LNCaP clone FGC (cell line): ENCODE results near the gene LRRN2.

Source experiments
- DNase-seq: peaks from one replicate; pipeline ENCODE4 v3.0.0-alpha.2; 2011; ENCODE audit warnings: low read depth
- H3K4me3 ChIP-seq: 2 replicates; pipeline ENCODE4 v1.5.1; 2011; ENCODE audit warnings: mild to moderate bottlenecking, low read depth, low read length, control low read depth
- TF ChIP-seq, protein P1 (sequence below): IDR thresholded peaks from 2 replicates; pipeline ENCODE4 v1.5.1; 2012; ENCODE audit warnings: mild to moderate bottlenecking; ENCODE audit not compliant: control insufficient read depth, insufficient read depth; ENCODE audit errors: extremely low read depth

The LRRN2 gene

DNA sequence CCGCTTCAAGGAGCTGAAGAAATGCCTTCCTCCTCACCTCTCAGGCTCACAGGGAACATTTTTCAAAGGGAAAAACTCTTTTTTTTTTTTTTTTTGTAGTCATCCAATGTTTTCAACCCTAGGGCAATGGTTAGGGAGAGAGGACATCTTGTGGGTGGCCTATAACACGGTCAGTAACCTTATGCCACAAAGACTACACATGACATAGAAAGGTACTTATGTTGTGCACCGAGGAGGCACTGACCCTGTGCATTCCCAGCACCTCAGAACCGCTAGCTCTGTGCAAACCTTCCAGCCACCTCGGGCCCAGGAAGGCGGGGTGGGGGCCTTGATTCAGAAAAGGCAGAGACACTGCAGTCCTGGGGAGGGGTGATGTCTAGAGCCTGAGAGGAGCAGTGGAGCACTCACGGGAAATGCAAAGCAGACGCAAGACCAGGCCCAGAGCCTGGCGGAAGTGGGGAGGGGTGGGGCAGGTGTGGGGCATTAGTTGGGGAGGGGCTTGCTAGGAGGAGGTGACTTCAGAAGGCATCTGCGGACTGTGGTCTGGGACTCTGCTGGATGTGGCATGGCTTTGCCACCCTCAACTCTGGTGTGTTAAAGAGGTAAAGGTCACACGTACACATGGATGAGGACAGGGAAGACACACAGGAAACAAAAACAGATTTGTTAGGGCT is 100.7 kb downstream of the LRRN2 start:
- H3K4me3 ChIP-seq, result no peak overlapping the region
- DNase-seq, result no peak
- TF ChIP-seq, protein P1, sequence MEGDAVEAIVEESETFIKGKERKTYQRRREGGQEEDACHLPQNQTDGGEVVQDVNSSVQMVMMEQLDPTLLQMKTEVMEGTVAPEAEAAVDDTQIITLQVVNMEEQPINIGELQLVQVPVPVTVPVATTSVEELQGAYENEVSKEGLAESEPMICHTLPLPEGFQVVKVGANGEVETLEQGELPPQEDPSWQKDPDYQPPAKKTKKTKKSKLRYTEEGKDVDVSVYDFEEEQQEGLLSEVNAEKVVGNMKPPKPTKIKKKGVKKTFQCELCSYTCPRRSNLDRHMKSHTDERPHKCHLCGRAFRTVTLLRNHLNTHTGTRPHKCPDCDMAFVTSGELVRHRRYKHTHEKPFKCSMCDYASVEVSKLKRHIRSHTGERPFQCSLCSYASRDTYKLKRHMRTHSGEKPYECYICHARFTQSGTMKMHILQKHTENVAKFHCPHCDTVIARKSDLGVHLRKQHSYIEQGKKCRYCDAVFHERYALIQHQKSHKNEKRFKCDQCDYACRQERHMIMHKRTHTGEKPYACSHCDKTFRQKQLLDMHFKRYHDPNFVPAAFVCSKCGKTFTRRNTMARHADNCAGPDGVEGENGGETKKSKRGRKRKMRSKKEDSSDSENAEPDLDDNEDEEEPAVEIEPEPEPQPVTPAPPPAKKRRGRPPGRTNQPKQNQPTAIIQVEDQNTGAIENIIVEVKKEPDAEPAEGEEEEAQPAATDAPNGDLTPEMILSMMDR, result no peak

DNA sequence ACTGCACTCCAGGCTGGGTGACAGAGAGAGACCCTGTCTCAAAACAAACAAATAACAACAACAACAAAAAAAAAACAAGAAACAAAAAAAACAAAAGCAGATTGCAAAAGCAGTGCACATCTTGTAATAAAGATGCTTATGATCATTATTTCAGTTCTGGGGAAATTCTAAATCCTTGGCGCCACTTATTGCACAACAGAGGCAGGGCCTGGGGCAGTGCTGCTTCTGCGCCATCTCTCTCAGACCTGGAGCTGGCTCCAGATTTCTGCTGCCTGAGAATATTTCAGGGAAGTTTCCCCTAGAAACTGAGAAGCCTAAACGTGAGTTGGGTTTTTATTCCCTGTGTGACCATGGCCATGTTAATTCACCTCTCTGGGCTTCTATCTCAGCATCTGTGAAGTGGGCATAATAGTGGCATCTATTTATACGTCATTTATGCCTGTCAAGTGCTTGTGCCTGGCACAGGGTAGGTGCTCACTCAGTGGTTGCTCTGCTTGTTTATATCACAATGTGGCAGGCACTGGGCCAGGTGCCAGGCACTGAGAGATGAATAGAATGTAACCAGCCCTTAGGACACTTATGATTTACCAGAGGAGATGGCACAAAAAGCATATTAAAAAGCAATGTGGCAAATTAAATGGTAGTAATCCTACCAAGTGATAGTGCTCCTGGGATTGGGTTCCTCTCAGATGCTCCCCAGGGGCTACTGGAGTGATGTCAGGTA is 101.5 kb downstream of the LRRN2 start:
- H3K4me3 ChIP-seq, result no peak overlapping the region
- TF ChIP-seq, protein P1, result no peak
- DNase-seq, result no peak

DNA sequence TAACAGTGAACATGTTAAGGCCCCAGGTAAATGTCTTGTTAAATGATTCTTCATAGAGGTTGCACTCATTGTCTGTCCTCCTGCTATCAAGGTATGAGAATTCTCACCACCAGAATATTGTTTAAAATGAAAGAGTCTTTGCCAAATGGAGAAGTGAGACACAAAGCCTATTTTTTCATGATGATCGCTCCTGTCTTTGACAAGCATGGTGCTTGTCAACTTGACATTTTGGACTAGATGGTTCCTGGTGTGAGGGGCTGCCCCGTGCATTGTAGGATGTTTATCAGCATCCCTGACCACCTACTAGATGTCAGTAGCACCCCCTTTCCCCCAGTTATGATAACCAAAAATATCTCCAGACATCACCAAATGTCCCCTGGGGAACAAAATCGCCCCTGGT is 103.8 kb downstream of the LRRN2 start:
- TF ChIP-seq, protein P1, result no peak
- DNase-seq, result no peak
- no peak overlapping the region for H3K4me3 ChIP-seq

DNA sequence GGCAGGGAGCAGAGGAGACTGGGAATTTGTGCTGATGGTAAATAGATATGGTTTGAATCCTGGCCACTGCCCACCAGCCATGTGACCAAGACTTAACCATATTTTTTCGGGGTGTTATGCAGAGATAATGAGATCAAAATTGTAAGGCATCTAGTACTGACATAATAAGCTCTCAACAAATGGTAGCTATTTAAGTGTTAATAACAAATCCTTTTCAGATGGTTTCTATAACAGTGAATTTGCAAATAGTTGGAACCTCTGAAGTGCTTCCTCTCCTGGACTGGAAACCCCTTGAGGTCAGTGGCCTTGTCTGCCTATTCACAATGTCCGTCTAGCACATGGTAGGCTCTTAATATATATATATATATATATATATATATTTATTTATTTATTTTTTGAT is 104.7 kb downstream of the LRRN2 start:
- no peak for DNase-seq
- TF ChIP-seq, protein P1, result no peak
- H3K4me3 ChIP-seq, result no peak overlapping the region

DNA sequence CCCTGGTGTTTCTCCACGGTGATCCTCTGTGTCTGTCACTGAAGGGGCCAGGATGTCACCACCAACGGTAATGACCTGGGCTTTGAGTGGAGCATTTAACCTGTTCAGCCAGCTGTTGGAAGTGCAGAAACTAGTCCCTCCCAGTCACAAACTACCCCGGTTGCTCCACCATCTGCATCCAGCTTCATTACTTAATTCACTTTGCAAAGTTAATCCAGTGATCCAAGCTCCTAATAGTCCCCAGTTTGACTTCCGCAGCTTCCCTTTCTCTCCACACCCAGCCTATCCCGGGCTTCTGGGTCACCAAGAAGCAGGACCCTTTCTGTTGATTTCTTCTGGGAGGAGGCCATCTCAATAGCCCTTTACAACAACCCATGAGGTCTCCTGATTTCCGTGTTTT is 105.9 kb downstream of the LRRN2 start:
- no peak overlapping the region for H3K4me3 ChIP-seq
- DNase-seq, result no peak
- TF ChIP-seq, protein P1, result no peak

DNA sequence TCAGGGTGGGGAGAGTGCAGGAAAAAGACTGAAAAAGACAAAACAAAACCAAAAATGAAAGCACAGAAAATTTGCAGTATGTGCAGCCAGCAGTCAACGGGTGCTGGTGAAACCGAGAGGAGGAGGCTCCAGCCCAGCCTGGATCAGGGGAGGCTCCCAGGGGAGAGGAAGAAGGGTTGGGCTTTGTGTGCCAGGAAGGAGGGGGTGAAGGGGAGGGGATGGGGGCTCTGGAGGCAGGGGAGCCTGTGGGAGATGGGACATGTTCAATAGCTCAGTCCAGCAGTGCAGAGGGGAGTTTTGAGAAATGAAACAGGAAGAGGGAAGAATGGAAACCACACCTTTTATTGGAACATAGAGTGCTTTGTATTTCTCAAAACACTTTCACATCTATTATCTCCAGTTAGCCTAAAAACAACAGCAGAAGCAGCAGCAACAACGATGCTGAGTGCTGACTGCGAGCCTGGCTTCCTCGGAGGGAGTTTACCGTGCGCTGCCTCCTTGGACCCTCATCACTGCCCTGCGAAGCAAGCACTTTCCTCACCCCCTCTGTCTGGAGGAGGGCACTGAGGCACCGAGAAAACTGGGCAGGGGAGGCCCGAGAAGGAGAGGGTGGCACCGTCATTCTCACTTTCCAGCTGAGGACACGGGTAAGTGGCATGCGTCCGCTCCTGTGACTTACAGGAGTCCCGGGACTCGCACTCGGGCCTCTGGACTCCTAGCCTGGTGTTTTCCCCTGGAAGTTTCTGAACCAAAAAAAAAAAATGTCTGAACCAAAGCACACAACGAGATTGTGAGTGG is 106.5 kb downstream of the LRRN2 start:
- no peak for DNase-seq
- no peak overlapping the region for H3K4me3 ChIP-seq
- TF ChIP-seq, protein P1, result no peak
